WERI-Rb-1 (cell line): ENCODE data around the gene SH2D1B.

Source experiments
- DNase-seq: peaks from one replicate; pipeline ENCODE4 v3.0.0-alpha.2; 2020
- H3K27ac ChIP-seq: fragments of 250-450 bp; sonication (Bioruptor Pico); 2 replicates; pipeline ENCODE4 v1.5.1; 2020; ENCODE audit warnings: mild to moderate bottlenecking, moderate library complexity
- H3K27me3 ChIP-seq: fragments of 250-450 bp; sonication (Bioruptor Pico); 2 replicates; pipeline ENCODE4 v1.5.1; 2021; ENCODE audit warnings: mild to moderate bottlenecking, low read depth, moderate library complexity; ENCODE audit not compliant: insufficient read depth, severe bottlenecking
- H3K36me3 ChIP-seq: fragments of 250-450 bp; sonication (Bioruptor Pico); 2 replicates; pipeline ENCODE4 v1.5.1; 2020; ENCODE audit warnings: mild to moderate bottlenecking, moderate library complexity
- H3K4me3 ChIP-seq: 2 replicates; pipeline ENCODE4 v1.5.1; 2011; ENCODE audit warnings: low read depth, mild to moderate bottlenecking, control low read depth, low read length
- H3K9me3 ChIP-seq: fragments of 250-450 bp; sonication (Bioruptor Pico); 2 replicates; pipeline ENCODE4 v1.5.1; 2021; ENCODE audit warnings: mild to moderate bottlenecking, moderate library complexity; ENCODE audit not compliant: severe bottlenecking
- CTCF ChIP-seq: IDR thresholded peaks from 2 replicates; pipeline ENCODE4 v1.5.1; 2011; ENCODE audit warnings: low read depth, mild to moderate bottlenecking, control low read depth, inconsistent platforms, low read length

The SH2D1B gene

GRCh38 chr1:162381941-162382750 lies 29.8 kb downstream of the SH2D1B start:
- DNase-seq, result no peak
- peaks cover 11% of the 10 kb centered on the region for H3K36me3 ChIP-seq
- no peaks in the 10 kb centered on the region for H3K27me3 ChIP-seq
- H3K27ac ChIP-seq, result no peak overlapping the region
- no peaks in the 10 kb centered on the region for H3K9me3 ChIP-seq
- no peak for TF ChIP-seq CTCF
- H3K4me3 ChIP-seq, result no peak overlapping the region

- no peak for TF ChIP-seq CTCF
- no peak for DNase-seq
- H3K27ac ChIP-seq, result no peak within 1 kb of the TSS
- no peaks in the 10 kb centered on the region for H3K9me3 ChIP-seq
- no peak within 1 kb of the TSS for H3K4me3 ChIP-seq
- H3K36me3 ChIP-seq, result peaks cover 11% of the 10 kb centered on the region
- H3K27me3 ChIP-seq, result no peaks in the 10 kb centered on the region
Observed at GRCh38 chr1:162381383-162381782, 30.6 kb downstream of the SH2D1B start, which contains the start of gene C1orf226. TSS of gene C1orf226 (plus strand) at chr1:162381728. CDS start at chr1:162381902, 174 bp downstream.

- Histone ChIP-seq H3K9me3 (no peaks in the 10 kb centered on the region), H3K27ac (no peak overlapping the region), H3K36me3 (peaks cover 11% of the 10 kb centered on the region), H3K4me3 (no peak overlapping the region), H3K27me3 (no peaks in the 10 kb centered on the region)
- DNase-seq, result no peak
- TF ChIP-seq CTCF, result no peak
Observed at GRCh38 chr1:162380061-162380846, 31.7 kb downstream of the SH2D1B start.

GRCh38 chr1:162376691-162377090 lies 35.2 kb downstream of the SH2D1B start, which contains the start of gene SPATA46:
TSS of gene SPATA46 (minus strand) at chr1:162376854. CDS start at chr1:162376790, 64 bp downstream.
- Histone ChIP-seq H3K4me3 (no peak within 1 kb of the TSS), H3K9me3 (no peaks in the 10 kb centered on the region), H3K27me3 (no peaks in the 10 kb centered on the region), H3K27ac (no peak within 1 kb of the TSS), H3K36me3 (peaks cover 6% of the 10 kb centered on the region; the same call in 1 of the 2 replicates)
- no peak for DNase-seq
- no peak for TF ChIP-seq CTCF

GRCh38 chr1:162375463-162375862 lies 36.5 kb downstream of the SH2D1B start:
- DNase-seq, result no peak
- Histone ChIP-seq H3K36me3 (peaks cover 6% of the 10 kb centered on the region), H3K27me3 (no peaks in the 10 kb centered on the region), H3K4me3 (no peak overlapping the region), H3K27ac (no peak overlapping the region), H3K9me3 (no peaks in the 10 kb centered on the region)
- no peak for TF ChIP-seq CTCF
